Naive thymus-derived CD8-positive, alpha-beta T cell (primary cell): ENCODE results near the gene GPC3. TPM values are rescaled to one million over a fixed set of nuclear protein-coding genes. Genes with fewer than 3 reads are reported as not detected.

ENCODE experiments used
- ATAC-seq, 2 donors: fragments of 150-1000 bp; cut with Tn5 transposase in 1 of 2; sonication (Bioruptor Pico), chemical (Tn5 transposase) in 1 of 2; 1 replicate in 1 of 2; 2 replicates in 1 of 2; pipeline ENCODE4 v1.10.0; 2021; ENCODE audit warnings: mild to moderate bottlenecking in 2 of 2, moderate library complexity in 2 of 2
- POLR2A ChIA-PET: fragments of 350-600 bp; sonication (Branson Sonifier 250); formaldehyde crosslinking; loops from one replicate; lab custom pipeline; 2021; ENCODE audit warnings: antibody characterized with exemption; lab: Charles Lee
- DNase-seq, 10 donors: peaks; one replicate each; pipeline versions ENCODE4 v3.0.0 to v3.0.0-alpha.2; 2020 to 2022
- H3K27ac Mint-ChIP-seq, 10 donors: one replicate each; pipeline ENCODE4 v1.8.0; 2020 to 2022; ENCODE audit warnings: mild to moderate bottlenecking in 10 of 10, mixed read lengths in 10 of 10, moderate library complexity in 4 of 10, inconsistent platforms in 1 of 10
- H3K27me3 Mint-ChIP-seq, 5 donors: one replicate each; pipeline ENCODE4 v1.8.0; 2021 to 2022; ENCODE audit warnings: mixed read lengths in 5 of 5
- H3K36me3 Mint-ChIP-seq, 3 donors: one replicate each; pipeline ENCODE4 v1.8.0; 2020 to 2022; ENCODE audit warnings: mixed read lengths in 3 of 3, mild to moderate bottlenecking in 2 of 3, inconsistent platforms in 1 of 3
- H3K4me1 Mint-ChIP-seq, 4 donors: one replicate each; pipeline ENCODE4 v1.8.0; 2021 to 2022; ENCODE audit warnings: mixed read lengths in 4 of 4
- H3K4me3 Mint-ChIP-seq, 10 donors: one replicate each; pipeline ENCODE4 v1.8.0; 2020 to 2022; ENCODE audit warnings: mild to moderate bottlenecking in 10 of 10, mixed read lengths in 10 of 10, moderate library complexity in 6 of 10, inconsistent platforms in 1 of 10
- H3K9me3 Mint-ChIP-seq, 9 donors: one replicate each; pipeline ENCODE4 v1.8.0; 2020 to 2022; ENCODE audit warnings: mixed read lengths in 9 of 9, mild to moderate bottlenecking in 3 of 9, inconsistent platforms in 1 of 9, moderate library complexity in 1 of 9
- polyA plus RNA-seq, 3 donors: library from polyadenylated mRNA; unstranded; fragments of 300-500 nt; fragmentation: Illumina TruSeq; gene quantifications; one replicate each; pipeline ENCODE4 v1.2.3, GENCODE V29; 2021
- total RNA-seq, 8 experiments: library from RNA in 2 of 8; stranded (reverse) in 2 of 8; gene quantifications; one replicate each; pipeline ENCODE4 v1.2.3 and lab custom pipeline; 2021 to 2026

The GPC3 gene
- total and polyA plus RNA-seq, 5 experiments from 2014 or later = 2.3 to 3.9 (median 2.6) TPM; not detected in 2

GRCh38 chrX:133857640-133858269 lies 127.6 kb downstream of the GPC3 start:
- no peak overlapping the region for H3K4me3 Mint-ChIP-seq
- no peaks in the 10 kb centered on the region for H3K36me3 Mint-ChIP-seq
- DNase-seq (no peak), ATAC-seq (no peak)
- no peaks in the 10 kb centered on the region for H3K4me1 Mint-ChIP-seq
- H3K27ac Mint-ChIP-seq = no peak overlapping the region
- POLR2A ChIA-PET = no interaction called here
- H3K9me3 Mint-ChIP-seq = no peaks in the 10 kb centered on the region
- peaks cover 0 to 3% (median 2%) of the 10 kb centered on the region in 5 donors for H3K27me3 Mint-ChIP-seq

GRCh38 chrX:133856819-133857218 lies 128.6 kb downstream of the GPC3 start:
- ATAC-seq = no peak
- H3K27ac Mint-ChIP-seq = no peak overlapping the region
- H3K9me3 Mint-ChIP-seq = no peaks in the 10 kb centered on the region
- DNase-seq = no peak
- no peaks in the 10 kb centered on the region for H3K36me3 Mint-ChIP-seq
- POLR2A ChIA-PET = no interaction called here
- H3K27me3 Mint-ChIP-seq = peaks cover 0 to 3% (median 2%) of the 10 kb centered on the region in 5 donors
- no peak overlapping the region for H3K4me3 Mint-ChIP-seq
- H3K4me1 Mint-ChIP-seq = no peaks in the 10 kb centered on the region

- no peaks in the 10 kb centered on the region for H3K9me3 Mint-ChIP-seq
- no peak overlapping the region for H3K4me3 Mint-ChIP-seq
- POLR2A ChIA-PET = no interaction called here
- H3K27ac Mint-ChIP-seq = no peak overlapping the region
- DNase-seq (no peak), ATAC-seq (no peak)
- H3K36me3 Mint-ChIP-seq = no peaks in the 10 kb centered on the region
- H3K27me3 Mint-ChIP-seq = peaks cover 0 to 3% (median 2%) of the 10 kb centered on the region in 5 donors
- no peaks in the 10 kb centered on the region for H3K4me1 Mint-ChIP-seq
These were observed 131.1 kb downstream of the GPC3 start for GRCh38 chrX:133854290-133854689.

- H3K4me3 Mint-ChIP-seq = no peak overlapping the region
- peaks cover 0 to 3% (median 2%) of the 10 kb centered on the region in 5 donors for H3K27me3 Mint-ChIP-seq
- ATAC-seq (no peak), DNase-seq (no peak)
- no peaks in the 10 kb centered on the region for H3K4me1 Mint-ChIP-seq
- POLR2A ChIA-PET = no interaction called here
- no peak overlapping the region for H3K27ac Mint-ChIP-seq
- H3K9me3 Mint-ChIP-seq = no peaks in the 10 kb centered on the region
- no peaks in the 10 kb centered on the region for H3K36me3 Mint-ChIP-seq
These were observed 132.5 kb downstream of the GPC3 start for GRCh38 chrX:133852837-133853356.

- ATAC-seq (no peak), DNase-seq (no peak)
- Mint-ChIP-seq H3K4me3 (no peak overlapping the region), H3K36me3 (no peaks in the 10 kb centered on the region), H3K9me3 (no peaks in the 10 kb centered on the region), H3K27me3 (peaks cover 0 to 3% (median 0%) of the 10 kb centered on the region in 5 donors), H3K4me1 (no peaks in the 10 kb centered on the region), H3K27ac (no peak overlapping the region)
- POLR2A ChIA-PET = no interaction called here
These were observed 133.0 kb downstream of the GPC3 start for GRCh38 chrX:133852401-133852800.

GRCh38 chrX:133850399-133850798 lies 135.0 kb downstream of the GPC3 start:
- Mint-ChIP-seq H3K9me3 (no peaks in the 10 kb centered on the region), H3K36me3 (no peaks in the 10 kb centered on the region), H3K27me3 (peaks cover 0 to 2% (median 0%) of the 10 kb centered on the region in 5 donors), H3K4me3 (no peak overlapping the region), H3K4me1 (no peaks in the 10 kb centered on the region), H3K27ac (no peak overlapping the region)
- no peak for DNase-seq
- POLR2A ChIA-PET = no interaction called here
- no peak for ATAC-seq

GRCh38 chrX:133849676-133850075 lies 135.7 kb downstream of the GPC3 start:
- Mint-ChIP-seq H3K36me3 (no peaks in the 10 kb centered on the region), H3K4me1 (no peaks in the 10 kb centered on the region), H3K4me3 (no peak overlapping the region), H3K27ac (no peak overlapping the region), H3K27me3 (peaks cover 0 to 2% (median 0%) of the 10 kb centered on the region in 5 donors), H3K9me3 (no peaks in the 10 kb centered on the region)
- ATAC-seq (no peak), DNase-seq (no peak)
- POLR2A ChIA-PET = no interaction called here

- no peaks in the 10 kb centered on the region for H3K27me3 Mint-ChIP-seq
- H3K27ac Mint-ChIP-seq = no peak overlapping the region
- H3K4me1 Mint-ChIP-seq = no peaks in the 10 kb centered on the region
- POLR2A ChIA-PET = no interaction called here
- H3K9me3 Mint-ChIP-seq = no peaks in the 10 kb centered on the region
- no peak for DNase-seq
- no peak for ATAC-seq
- no peaks in the 10 kb centered on the region for H3K36me3 Mint-ChIP-seq
- H3K4me3 Mint-ChIP-seq = no peak overlapping the region
These were observed 137.9 kb downstream of the GPC3 start for GRCh38 chrX:133847340-133847994.

GRCh38 chrX:133846311-133846710 lies 139.1 kb downstream of the GPC3 start:
- Mint-ChIP-seq H3K36me3 (no peaks in the 10 kb centered on the region), H3K4me3 (no peak overlapping the region), H3K27me3 (peaks cover 0 to 1% (median 0%) of the 10 kb centered on the region in 5 donors), H3K4me1 (no peaks in the 10 kb centered on the region), H3K9me3 (no peaks in the 10 kb centered on the region), H3K27ac (no peak overlapping the region)
- POLR2A ChIA-PET = no interaction called here
- no peak for DNase-seq
- ATAC-seq = no peak

GRCh38 chrX:133840415-133840814 lies 145.0 kb downstream of the GPC3 start:
- H3K4me3 Mint-ChIP-seq = no peak overlapping the region
- peaks cover 0 to 1% (median 0%) of the 10 kb centered on the region in 5 donors for H3K27me3 Mint-ChIP-seq
- POLR2A ChIA-PET = no interaction called here
- DNase-seq = no peak
- no peaks in the 10 kb centered on the region for H3K4me1 Mint-ChIP-seq
- ATAC-seq = no peak
- no peaks in the 10 kb centered on the region for H3K36me3 Mint-ChIP-seq
- H3K27ac Mint-ChIP-seq = no peak overlapping the region
- no peaks in the 10 kb centered on the region for H3K9me3 Mint-ChIP-seq

GRCh38 chrX:133838761-133839676 lies 146.4 kb downstream of the GPC3 start:
- Mint-ChIP-seq H3K36me3 (no peaks in the 10 kb centered on the region), H3K4me1 (no peaks in the 10 kb centered on the region), H3K9me3 (no peaks in the 10 kb centered on the region), H3K27me3 (peaks cover 0 to 1% (median 0%) of the 10 kb centered on the region in 5 donors), H3K27ac (no peak overlapping the region), H3K4me3 (no peak overlapping the region)
- DNase-seq (peak in 9 of 10 donors; percentile 0 to 58 (median 23)), ATAC-seq (no peak)
- POLR2A ChIA-PET = no interaction called here

GRCh38 chrX:133837091-133837490 lies 148.3 kb downstream of the GPC3 start:
- Mint-ChIP-seq H3K9me3 (no peaks in the 10 kb centered on the region), H3K4me1 (no peaks in the 10 kb centered on the region), H3K4me3 (no peak overlapping the region), H3K27ac (no peak overlapping the region), H3K27me3 (no peaks in the 10 kb centered on the region), H3K36me3 (no peaks in the 10 kb centered on the region)
- DNase-seq (no peak), ATAC-seq (no peak)
- POLR2A ChIA-PET = no interaction called here

- Mint-ChIP-seq H3K27me3 (no peaks in the 10 kb centered on the region), H3K36me3 (no peaks in the 10 kb centered on the region), H3K27ac (no peak overlapping the region), H3K4me3 (no peak overlapping the region), H3K9me3 (no peaks in the 10 kb centered on the region), H3K4me1 (no peaks in the 10 kb centered on the region)
- no peak for DNase-seq
- ATAC-seq = no peak
- POLR2A ChIA-PET = no interaction called here
These were observed 148.8 kb downstream of the GPC3 start for GRCh38 chrX:133836561-133836960.
